ENCODE measurements around the gene DZIP3.
"Not testable (repeated sequence)": the region's sequence is repeated elsewhere in the genome, so short reads cannot be mapped to it uniquely, and the experiment has no call there.

Gene DZIP3

GRCh38 chr3:108673988-108674661, 84.6 kb downstream of the DZIP3 start:
- no peak for FAIRE-seq
- DNase-seq (ENCODE audit: low spot score): no peak

DNA sequence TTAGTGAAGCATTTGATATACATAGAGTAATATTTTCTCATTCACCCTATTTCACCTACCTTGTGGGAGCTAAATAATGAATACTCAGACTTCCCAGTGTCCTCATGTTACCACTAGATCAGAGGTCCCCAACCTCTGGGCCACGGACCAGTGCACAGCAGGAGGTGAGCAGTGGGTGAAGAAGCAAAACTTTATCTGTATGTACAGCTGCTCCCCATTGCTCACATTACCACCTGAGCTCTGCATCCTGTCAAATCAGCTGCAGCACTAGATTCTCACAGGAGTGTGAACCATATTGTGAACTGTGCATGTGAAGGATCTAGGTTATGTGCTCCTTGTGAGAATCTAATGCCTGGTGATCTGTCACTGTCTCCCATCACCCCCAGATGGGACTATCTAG, 88.3 kb downstream of the DZIP3 start:
- no peak for FAIRE-seq
- no peak for DNase-seq (ENCODE audit: low spot score)

GRCh38 chr3:108692286-108692685, 102.8 kb downstream of the DZIP3 start:
- FAIRE-seq: peak; percentile 35
- DNase-seq (ENCODE audit: low spot score): not testable (repeated sequence)

GRCh38 chr3:108698461-108698860, 108.9 kb downstream of the DZIP3 start:
- FAIRE-seq (no peak), DNase-seq (ENCODE audit: low spot score) (no peak)

- FAIRE-seq (no peak), DNase-seq (ENCODE audit: low spot score) (no peak)
Measured at GRCh38 chr3:108705045-108705444, 115.5 kb downstream of the DZIP3 start.

GRCh38 chr3:108713009-108713516, 123.5 kb downstream of the DZIP3 start:
- FAIRE-seq (no peak), DNase-seq (ENCODE audit: low spot score) (no peak)

GRCh38 chr3:108713816-108714215, 124.3 kb downstream of the DZIP3 start:
- FAIRE-seq: no peak

DNA sequence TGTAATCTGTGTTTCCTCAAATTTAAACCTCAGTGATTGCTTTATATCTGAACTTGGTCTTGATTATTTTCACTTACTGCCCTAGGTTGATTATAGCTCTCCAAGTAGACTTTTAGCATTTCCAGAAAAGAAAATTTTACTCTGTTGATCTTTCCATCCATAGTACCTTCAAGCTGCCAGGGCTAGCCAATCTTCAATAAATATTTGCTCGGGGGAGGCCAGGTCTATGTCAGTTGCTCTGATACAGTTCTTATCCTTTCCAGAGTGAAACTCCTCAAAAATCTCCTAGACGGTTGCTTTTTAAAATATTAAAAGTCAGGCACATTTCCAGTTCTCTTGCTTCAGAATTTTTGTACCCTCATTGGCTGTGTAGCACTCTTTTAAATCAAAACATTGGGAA, 128.9 kb downstream of the DZIP3 start:
- no peak for DNase-seq (ENCODE audit: low spot score)
- no peak for FAIRE-seq

More at GRCh38 chr3:108713816-108714215, 124.3 kb downstream of the DZIP3 start:
- no peak for DNase-seq (ENCODE audit: low spot score)

GRCh38 chr3:108719178-108719806, 129.8 kb downstream of the DZIP3 start:
- FAIRE-seq (no peak), DNase-seq (ENCODE audit: low spot score) (no peak)

GRCh38 chr3:108722724-108723123, 133.2 kb downstream of the DZIP3 start:
- DNase-seq (ENCODE audit: low spot score): no peak
- no peak for FAIRE-seq

GRCh38 chr3:108724101-108724500, 134.6 kb downstream of the DZIP3 start:
- FAIRE-seq (no peak), DNase-seq (ENCODE audit: low spot score) (no peak)

- no peak for DNase-seq (ENCODE audit: low spot score)
- FAIRE-seq: no peak
Measured at GRCh38 chr3:108728105-108728504, 138.6 kb downstream of the DZIP3 start.

DNA sequence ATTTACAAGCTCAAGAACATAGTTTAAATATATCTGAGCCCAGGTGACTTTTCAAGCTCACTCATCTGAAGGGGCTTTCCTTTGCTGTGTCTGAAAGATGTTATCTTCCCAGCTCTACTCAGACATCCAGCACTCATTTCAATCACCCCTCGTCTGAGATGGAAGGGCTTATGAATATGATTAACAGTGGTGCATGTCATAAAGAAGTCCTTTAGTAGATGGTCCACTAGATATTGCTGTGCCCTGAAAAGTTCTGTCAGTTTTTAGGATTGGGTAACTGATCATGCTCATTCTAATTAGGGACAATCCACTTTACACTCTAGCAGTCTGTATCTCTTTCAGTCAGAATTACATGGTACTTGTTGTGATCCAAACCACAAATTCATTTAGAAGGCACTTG, 139.4 kb downstream of the DZIP3 start:
- DNase-seq (ENCODE audit: low spot score): no peak
- FAIRE-seq: no peak

- DNase-seq (ENCODE audit: low spot score): no peak
- no peak for FAIRE-seq
Measured at GRCh38 chr3:108736821-108737220, 147.3 kb downstream of the DZIP3 start.

DNA sequence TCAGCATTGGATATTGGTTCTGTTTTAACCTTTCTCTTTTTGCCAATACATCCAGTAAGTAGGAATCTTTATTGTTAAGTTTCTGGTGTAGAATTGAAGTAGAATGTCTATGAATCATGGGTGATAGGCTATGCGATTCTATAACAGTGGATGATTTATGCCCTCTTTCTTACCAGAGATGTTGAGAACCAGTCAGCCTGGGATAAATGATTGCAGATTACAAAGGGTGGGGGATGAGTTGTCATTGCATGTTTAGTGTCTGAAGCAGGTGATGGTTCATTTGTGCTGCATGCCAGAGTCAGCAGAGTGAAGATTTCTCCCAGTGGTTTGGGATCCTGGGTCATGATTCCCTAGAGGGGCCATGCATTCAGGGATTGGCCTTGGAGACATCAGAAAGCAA, 153.4 kb downstream of the DZIP3 start:
- no peak for FAIRE-seq
- no peak for DNase-seq (ENCODE audit: low spot score)

Measured in urothelium cell line (cell line).